NK-92 (cell line): ENCODE data around the gene BPIFA1.

Experiments used
- DNase-seq: peaks from one replicate; lab custom pipeline; 2025; ENCODE audit not compliant: unreplicated experiment; lab: John Stamatoyannopoulos, UW

BPIFA1 gene

DNA sequence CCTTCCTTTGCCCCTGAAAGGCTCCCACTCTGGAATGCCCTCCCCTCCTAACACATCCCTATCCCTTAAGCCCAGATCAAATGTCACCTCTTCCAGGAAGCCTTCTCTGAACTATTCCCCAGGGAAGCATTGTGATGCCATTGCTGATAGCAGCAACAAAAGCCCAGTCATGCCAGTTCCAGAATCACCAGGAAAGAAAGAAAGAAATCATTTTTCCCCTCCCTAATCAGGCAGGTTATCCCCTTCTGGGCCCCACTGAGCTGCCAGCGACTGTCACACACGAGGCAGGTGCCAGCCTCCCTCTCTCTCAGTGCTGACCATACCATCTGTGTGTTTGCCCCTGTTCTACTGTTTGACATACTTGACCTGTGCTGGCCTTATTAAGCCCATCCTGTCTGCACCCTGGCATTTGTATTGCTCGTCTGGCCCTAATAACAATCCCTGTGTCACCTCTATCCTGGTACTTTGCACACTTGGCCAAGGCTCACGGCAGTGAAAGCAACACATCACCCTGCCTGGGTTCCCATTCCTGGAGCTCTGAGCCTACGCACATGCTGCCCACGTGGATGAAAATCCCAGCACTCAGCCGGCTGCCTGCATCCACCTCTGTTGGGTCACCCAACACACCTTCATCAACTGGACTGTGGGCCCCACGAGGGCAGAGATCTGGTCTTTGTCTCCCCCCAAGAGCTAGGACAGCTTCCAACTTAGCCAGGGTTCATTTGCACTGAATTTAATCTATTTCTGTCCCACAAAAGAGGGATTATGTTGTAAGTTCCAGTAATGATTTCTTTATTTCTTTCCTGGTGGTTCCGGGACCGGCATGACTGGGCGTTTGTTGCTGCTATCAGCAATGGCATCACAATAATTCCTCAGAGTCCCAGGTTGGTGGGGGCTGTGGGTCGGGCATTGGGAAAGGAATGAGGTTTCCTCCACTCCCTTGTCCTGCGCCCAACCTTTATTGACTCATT, 42.0 kb downstream of the BPIFA1 start:
- DNase-seq = no peak

GRCh38 chr20:33278700-33279099, 42.9 kb downstream of the BPIFA1 start:
- no peak for DNase-seq

DNA sequence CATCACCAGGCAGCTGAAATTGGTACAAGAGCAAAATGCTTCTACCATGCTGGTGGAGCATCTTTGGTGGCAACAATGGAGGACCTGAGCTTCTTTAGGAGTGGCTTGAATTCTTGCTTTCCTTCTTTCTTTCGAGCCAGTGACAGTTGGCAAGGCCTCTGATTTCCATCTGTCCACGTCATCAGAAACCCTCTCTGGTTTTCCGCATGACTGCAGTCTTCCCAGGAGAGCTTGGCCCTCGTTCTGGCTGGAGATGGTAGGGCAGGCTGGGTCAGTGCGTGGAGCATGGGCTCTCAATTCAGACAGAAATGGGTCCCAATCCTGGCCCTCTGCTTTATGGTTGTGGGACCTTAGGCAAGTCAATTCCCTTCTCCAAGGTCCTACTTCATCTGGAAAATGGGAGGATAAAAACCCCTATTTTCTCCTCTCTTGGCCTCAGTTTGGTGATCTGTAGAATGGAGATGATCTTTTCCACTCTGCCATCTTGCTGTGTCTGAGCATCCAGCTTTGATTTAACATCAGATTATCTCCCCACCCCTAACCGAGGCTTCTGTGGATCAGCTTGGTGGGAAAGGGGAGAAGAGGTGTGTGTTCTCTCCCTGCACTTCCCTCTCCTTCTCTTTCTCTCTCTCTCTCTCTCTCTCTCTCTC, 43.6 kb downstream of the BPIFA1 start:
- no peak for DNase-seq

GRCh38 chr20:33280000-33280680, 44.3 kb downstream of the BPIFA1 start:
- DNase-seq = no peak

GRCh38 chr20:33280775-33281174, 45.0 kb downstream of the BPIFA1 start:
- DNase-seq = no peak

DNA sequence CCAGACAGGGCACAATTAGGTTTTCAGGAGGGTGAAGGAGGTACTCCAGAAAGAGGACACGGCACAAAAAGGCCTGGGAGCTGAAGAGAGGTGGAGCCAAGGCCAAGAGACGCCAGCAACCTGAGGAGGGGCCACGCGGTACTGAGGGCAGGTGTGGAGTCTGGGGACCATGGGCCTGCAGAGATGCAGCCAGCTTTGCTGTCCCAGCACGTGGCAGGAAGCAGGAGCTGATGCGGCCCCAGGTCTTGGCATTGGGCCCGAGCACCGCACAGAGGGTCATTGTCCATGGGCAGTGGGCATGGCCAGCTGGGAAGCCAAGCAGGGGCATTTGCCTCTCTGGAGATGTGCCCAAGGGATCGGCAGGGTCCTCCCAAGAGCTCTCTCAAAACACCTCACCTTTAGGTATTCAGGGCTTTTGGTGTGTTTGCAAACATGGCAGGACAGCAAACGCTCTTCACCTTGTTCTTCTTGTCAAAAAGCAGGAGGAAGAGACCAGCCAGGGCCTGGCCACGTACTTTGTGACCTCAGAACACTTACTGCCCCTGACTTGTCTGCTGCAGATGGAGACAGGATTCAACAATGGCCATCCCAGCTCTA, 45.9 kb downstream of the BPIFA1 start:
- no peak for DNase-seq

DNA sequence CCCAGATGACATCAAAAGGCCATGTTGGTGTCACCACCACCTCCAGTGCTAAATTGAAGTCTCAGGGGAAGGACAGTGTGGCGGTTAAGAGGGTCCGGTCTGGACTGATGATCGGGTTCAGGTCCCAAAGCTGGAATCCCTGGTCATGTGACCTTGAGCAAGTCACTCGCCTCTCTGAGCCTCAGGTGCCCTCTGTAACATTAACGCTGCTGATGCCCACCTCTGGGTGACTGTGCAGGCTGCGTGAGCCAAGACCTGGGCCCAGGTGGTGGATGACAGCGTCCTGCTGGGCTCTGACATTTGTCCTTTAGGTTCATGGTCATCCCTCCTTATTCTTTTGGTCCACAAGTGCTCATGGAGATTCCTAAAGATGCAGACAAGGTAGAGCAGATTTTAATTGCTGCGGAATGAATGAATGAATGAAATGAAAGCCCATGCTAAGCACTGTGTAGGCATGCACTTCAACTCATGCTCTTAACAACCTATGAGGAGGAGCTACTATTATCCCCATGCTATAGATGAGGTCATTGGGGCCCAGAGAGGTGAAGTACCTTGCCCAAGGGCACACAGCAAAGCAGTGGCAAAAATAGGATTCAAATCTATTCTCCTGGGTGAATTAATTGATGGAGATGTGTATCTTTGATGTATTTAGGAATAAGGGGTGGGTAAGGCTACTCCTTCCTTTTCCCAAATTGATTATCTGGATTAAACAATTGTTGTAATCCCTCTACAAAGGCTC, 46.6 kb downstream of the BPIFA1 start:
- DNase-seq = no peak

DNA sequence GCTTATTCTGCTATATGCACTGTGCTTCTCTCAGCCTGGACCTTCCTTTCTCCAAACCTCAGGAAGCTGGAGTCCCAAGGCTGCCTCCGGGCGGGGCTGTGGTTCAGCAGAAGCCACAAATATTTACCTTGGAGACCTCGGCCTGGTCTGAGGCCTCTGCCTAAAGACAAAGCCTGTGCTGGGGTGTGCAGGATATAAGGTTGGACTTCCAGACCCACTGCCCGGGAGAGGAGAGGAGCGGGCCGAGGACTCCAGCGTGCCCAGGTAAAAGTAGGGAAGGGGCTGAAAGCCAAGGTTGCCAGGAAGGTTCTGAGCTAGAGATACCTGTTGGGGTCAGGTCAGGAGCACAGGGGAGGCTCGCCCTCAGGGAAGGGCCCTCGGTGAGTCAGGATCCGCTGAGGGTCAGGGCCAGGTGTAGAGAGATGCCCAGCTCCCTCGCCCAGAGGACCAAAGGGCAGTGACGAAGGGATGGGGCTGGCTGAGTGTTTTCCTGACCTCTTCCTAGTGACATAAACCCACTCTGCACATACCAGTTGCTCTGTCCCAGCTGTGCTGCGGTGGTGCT, 47.3 kb downstream of the BPIFA1 start, which contains the start of gene BPIFB1:
TSS of gene BPIFB1 (plus strand) at position 224 of the 565 bp plus-strand sequence. CDS start 2,860 bp downstream, outside the sequence.
- no peak for DNase-seq

DNA sequence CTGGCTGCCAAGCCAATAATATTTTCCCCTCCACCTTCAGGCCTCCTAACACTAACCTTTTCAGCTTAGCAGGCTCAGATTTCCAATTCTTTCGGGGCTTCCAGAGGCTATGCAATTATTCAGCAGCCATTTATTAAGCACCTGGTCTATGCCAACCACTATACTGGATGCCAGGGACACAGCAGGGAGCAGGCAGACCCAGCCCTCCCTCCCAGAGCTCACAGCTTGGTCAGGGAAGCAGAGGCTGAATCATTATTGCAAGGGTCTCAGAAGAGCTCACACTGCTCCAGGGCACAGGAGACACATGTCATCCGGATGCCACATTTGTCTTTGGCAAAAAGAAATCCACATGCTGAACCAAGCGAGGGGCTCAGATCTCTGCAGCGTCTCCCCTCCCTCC, 48.5 kb downstream of the BPIFA1 start:
- no peak for DNase-seq

GRCh38 chr20:33284937-33285336, 49.1 kb downstream of the BPIFA1 start:
- no peak for DNase-seq

GRCh38 chr20:33285861-33286495, 50.2 kb downstream of the BPIFA1 start:
- no peak for DNase-seq

- DNase-seq = no peak
Observed at GRCh38 chr20:33287884-33288283, 52.1 kb downstream of the BPIFA1 start.

- no peak for DNase-seq
Observed at GRCh38 chr20:33290852-33291251, 55.1 kb downstream of the BPIFA1 start.

DNA sequence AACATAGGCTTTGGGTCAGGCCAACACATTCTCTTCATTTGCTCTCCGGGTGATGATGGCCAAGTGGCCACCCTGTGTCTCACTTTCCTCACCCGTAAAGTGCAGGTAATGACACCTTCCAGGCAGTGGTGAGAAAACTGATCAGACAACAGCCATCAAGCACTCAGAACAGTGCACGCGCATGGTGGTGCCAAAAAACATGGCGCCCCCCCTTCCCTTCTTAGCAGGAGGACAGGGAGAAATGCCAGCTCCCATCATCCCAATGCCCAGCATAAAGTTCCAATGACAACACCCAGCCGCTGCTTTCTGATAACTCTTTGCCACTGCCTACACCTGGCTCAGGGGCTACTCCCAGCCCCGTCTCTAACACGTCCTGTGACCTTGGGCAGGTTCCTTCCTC, 55.6 kb downstream of the BPIFA1 start:
- DNase-seq = no peak

DNA sequence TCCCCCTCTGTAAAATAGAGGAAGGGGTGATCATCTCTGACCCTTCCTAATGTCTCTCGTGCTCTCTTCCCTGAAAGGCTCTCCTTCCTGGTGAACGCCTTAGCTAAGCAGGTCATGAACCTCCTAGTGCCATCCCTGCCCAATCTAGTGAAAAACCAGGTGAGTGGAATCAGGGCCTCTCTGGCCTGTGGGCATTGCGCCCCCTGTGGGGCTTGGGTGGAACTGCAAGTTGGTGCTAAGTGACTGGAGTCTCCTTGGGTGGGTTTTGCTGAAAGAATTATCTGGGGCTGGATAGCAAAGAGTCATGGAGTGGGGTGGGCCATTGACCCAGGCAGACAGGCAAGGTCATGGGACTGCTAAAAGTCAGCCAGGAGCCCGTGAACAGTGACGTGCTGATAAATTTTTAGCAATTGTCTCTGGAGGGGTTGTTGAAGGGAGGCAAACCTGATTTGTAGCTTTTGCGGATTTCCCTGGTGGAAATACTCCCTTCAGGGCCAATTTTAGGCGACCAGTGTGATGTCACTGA, 56.1 kb downstream of the BPIFA1 start:
- no peak for DNase-seq
